Neural cell (in vitro differentiated cells): Measurements from ENCODE around the gene CDKL1. TPM values are rescaled to one million over a fixed set of nuclear protein-coding genes. Genes with fewer than 3 reads are reported as not detected.

Source experiments
- H2AFZ ChIP-seq: fragments of 200-600, 300-800 bp; sonication (generic), shearing (Covaris generic); 2 replicates; pipeline ENCODE4 v1.6.0; 2014; ENCODE audit warnings: low read depth, mild to moderate bottlenecking, antibody characterized with exemption, low read length, moderate library complexity
- H3F3A ChIP-seq: fragments of 200-600 bp; shearing (Covaris generic); 2 replicates; pipeline ENCODE4 v1.6.1; 2016; ENCODE audit warnings: mild to moderate bottlenecking, moderate library complexity, mixed read lengths, antibody characterized with exemption, low read length; ENCODE audit not compliant: insufficient read depth, poor library complexity, severe bottlenecking
- H3K27ac ChIP-seq: fragments of 200-600, 300-800 bp; sonication (generic), shearing (Covaris generic); 2 replicates; pipeline ENCODE4 v1.5.1; 2014; ENCODE audit warnings: mild to moderate bottlenecking, low read length, moderate library complexity
- H3K27me3 ChIP-seq: fragments of 300-800, 200-600 bp; sonication (generic), shearing (Covaris generic); 2 replicates; pipeline ENCODE4 v1.6.0; 2014; ENCODE audit warnings: mild to moderate bottlenecking, low read depth, low read length, moderate library complexity; ENCODE audit not compliant: insufficient read depth
- H3K36me3 ChIP-seq: fragments of 300-800, 200-600 bp; sonication (generic), shearing (Covaris generic); 2 replicates; pipeline ENCODE4 v1.5.1; 2014; ENCODE audit warnings: mild to moderate bottlenecking, antibody characterized with exemption, low read length, moderate library complexity; ENCODE audit not compliant: insufficient read depth
- H3K4me2 ChIP-seq: fragments of 300-800, 200-600 bp; sonication (generic), shearing (Covaris generic); 2 replicates; pipeline ENCODE4 v1.6.0; 2014; ENCODE audit warnings: mild to moderate bottlenecking, low read length
- H3K4me3 ChIP-seq: fragments of 300-800, 200-600 bp; sonication (generic), shearing (Covaris generic); 2 replicates; pipeline ENCODE4 v1.5.1; 2014; ENCODE audit warnings: mild to moderate bottlenecking, low read length, moderate library complexity
- H3K79me2 ChIP-seq: fragments of 200-600 bp; shearing (Covaris generic); replicated peaks from 2 replicates; pipeline ENCODE4 v1.6.0; 2014; ENCODE audit warnings: mild to moderate bottlenecking, low read length, moderate library complexity; ENCODE audit not compliant: insufficient read depth
- H3K9ac ChIP-seq: fragments of 300-800, 200-600 bp; sonication (generic), shearing (Covaris generic); 2 replicates; pipeline ENCODE4 v1.6.1; 2016; ENCODE audit warnings: mild to moderate bottlenecking, low read length, mixed read lengths
- H3K9me2 ChIP-seq: fragments of 200-600 bp; shearing (Covaris generic); 2 replicates; pipeline ENCODE4 v1.6.1; 2016; ENCODE audit warnings: mild to moderate bottlenecking, low read length, mixed read lengths; ENCODE audit not compliant: insufficient read depth
- H3K9me3 ChIP-seq: fragments of 200-600, 300-800 bp; sonication (generic), shearing (Covaris generic); 2 replicates; pipeline ENCODE4 v1.6.1; 2016; ENCODE audit warnings: mild to moderate bottlenecking, mixed run types, low read length, moderate library complexity, mixed read lengths
- H4K20me1 ChIP-seq: fragments of 200-600 bp; shearing (Covaris generic); 2 replicates; pipeline ENCODE4 v1.6.1; 2016; ENCODE audit warnings: mild to moderate bottlenecking, mixed run types; ENCODE audit not compliant: insufficient read depth
- EP300 ChIP-seq: fragments of 450-650 bp; conservative IDR thresholded peaks from 2 replicates; pipeline ENCODE4 v1.6.1; 2014; ENCODE audit warnings: antibody characterized with exemption, mild to moderate bottlenecking, moderate library complexity; ENCODE audit not compliant: poor library complexity, severe bottlenecking
- EZH2 ChIP-seq: fragments of 200-600, 300-800 bp; shearing (Covaris generic), sonication (generic); IDR thresholded peaks from 2 replicates; pipeline ENCODE4 v1.6.1; 2014; ENCODE audit warnings: antibody characterized with exemption, low read length, borderline replicate concordance, mild to moderate bottlenecking; ENCODE audit not compliant: insufficient read depth, poor library complexity, severe bottlenecking
- MXI1 ChIP-seq: fragments of 450-650 bp; conservative IDR thresholded peaks from 2 replicates; pipeline ENCODE4 v1.6.1; 2014; ENCODE audit warnings: antibody characterized with exemption, mild to moderate bottlenecking; ENCODE audit not compliant: poor library complexity, severe bottlenecking
- POLR2AphosphoS5 ChIP-seq: IDR thresholded peaks from 2 replicates; pipeline ENCODE4 v1.6.1; 2012
- RAD21 ChIP-seq: fragments of 450-650 bp; conservative IDR thresholded peaks from 2 replicates; pipeline ENCODE4 v1.6.1; 2014; ENCODE audit warnings: antibody characterized with exemption, mild to moderate bottlenecking, moderate library complexity
- REST ChIP-seq: IDR thresholded peaks from 2 replicates; pipeline ENCODE4 v1.6.1; 2012; ENCODE audit warnings: borderline replicate concordance
- SMC3 ChIP-seq: fragments of 450-650 bp; conservative IDR thresholded peaks from 2 replicates; pipeline ENCODE4 v1.6.1; 2014; ENCODE audit warnings: antibody characterized with exemption, mild to moderate bottlenecking, moderate library complexity; ENCODE audit not compliant: poor library complexity
- TAF1 ChIP-seq: IDR thresholded peaks from 2 replicates; pipeline ENCODE4 v1.6.1; 2012; ENCODE audit warnings: low read depth
- polyA plus RNA-seq: library from polyadenylated mRNA; depleted of rRNA; stranded (reverse); fragments of >200 nt; gene quantifications from 2 replicates; pipeline ENCODE4 v1.2.3, GENCODE V29; 2014
- TF ChIP-seq, protein P1 (sequence below): fragments of 450-650 bp; IDR thresholded peaks from 2 replicates; pipeline ENCODE4 v1.5.1; 2014; ENCODE audit warnings: antibody characterized with exemption, mild to moderate bottlenecking, moderate library complexity; ENCODE audit not compliant: poor library complexity, severe bottlenecking

The CDKL1 gene
- polyA plus RNA-seq, 1 donor from 2014 or later = 3.1 TPM

GRCh38 chr14:50360851-50361250, 35.8 kb downstream of the CDKL1 start:
- Histone ChIP-seq H4K20me1 (no peaks in the 10 kb centered on the region), H3K27ac (no peak overlapping the region), H3K27me3 (no peaks in the 10 kb centered on the region), H3K9me3 (no peaks in the 10 kb centered on the region), H3K36me3 (no peaks in the 10 kb centered on the region), H3K4me3 (no peak overlapping the region), H3K9me2 (no peaks in the 10 kb centered on the region), H3K9ac (no peak overlapping the region), H2AFZ (no peak overlapping the region), H3F3A (no peaks in the 10 kb centered on the region), H3K79me2 (no peaks in the 10 kb centered on the region), H3K4me2 (no peak overlapping the region)
- no peak for TF ChIP-seq SMC3
- TF ChIP-seq POLR2AphosphoS5 = no peak
- TF ChIP-seq RAD21 = no peak
- no peak for TF ChIP-seq EP300
- TF ChIP-seq MXI1 = no peak
- TF ChIP-seq TAF1 = no peak
- no peak for TF ChIP-seq EZH2
- no peak for TF ChIP-seq REST
- TF ChIP-seq, protein P1, sequence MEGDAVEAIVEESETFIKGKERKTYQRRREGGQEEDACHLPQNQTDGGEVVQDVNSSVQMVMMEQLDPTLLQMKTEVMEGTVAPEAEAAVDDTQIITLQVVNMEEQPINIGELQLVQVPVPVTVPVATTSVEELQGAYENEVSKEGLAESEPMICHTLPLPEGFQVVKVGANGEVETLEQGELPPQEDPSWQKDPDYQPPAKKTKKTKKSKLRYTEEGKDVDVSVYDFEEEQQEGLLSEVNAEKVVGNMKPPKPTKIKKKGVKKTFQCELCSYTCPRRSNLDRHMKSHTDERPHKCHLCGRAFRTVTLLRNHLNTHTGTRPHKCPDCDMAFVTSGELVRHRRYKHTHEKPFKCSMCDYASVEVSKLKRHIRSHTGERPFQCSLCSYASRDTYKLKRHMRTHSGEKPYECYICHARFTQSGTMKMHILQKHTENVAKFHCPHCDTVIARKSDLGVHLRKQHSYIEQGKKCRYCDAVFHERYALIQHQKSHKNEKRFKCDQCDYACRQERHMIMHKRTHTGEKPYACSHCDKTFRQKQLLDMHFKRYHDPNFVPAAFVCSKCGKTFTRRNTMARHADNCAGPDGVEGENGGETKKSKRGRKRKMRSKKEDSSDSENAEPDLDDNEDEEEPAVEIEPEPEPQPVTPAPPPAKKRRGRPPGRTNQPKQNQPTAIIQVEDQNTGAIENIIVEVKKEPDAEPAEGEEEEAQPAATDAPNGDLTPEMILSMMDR = no peak

GRCh38 chr14:50360093-50360492, 36.6 kb downstream of the CDKL1 start:
- Histone ChIP-seq H3K79me2 (no peaks in the 10 kb centered on the region), H2AFZ (no peak overlapping the region), H3K9ac (no peak overlapping the region), H3K36me3 (no peaks in the 10 kb centered on the region), H3K9me2 (no peaks in the 10 kb centered on the region), H3K27ac (no peak overlapping the region), H4K20me1 (no peaks in the 10 kb centered on the region), H3K4me3 (no peak overlapping the region), H3K9me3 (no peaks in the 10 kb centered on the region), H3F3A (no peaks in the 10 kb centered on the region), H3K4me2 (no peak overlapping the region), H3K27me3 (no peaks in the 10 kb centered on the region)
- TF ChIP-seq EP300 (no peak), TAF1 (no peak), EZH2 (no peak), POLR2AphosphoS5 (no peak), SMC3 (no peak), RAD21 (no peak), REST (no peak), MXI1 (no peak)
- TF ChIP-seq, protein P1 = no peak
